IMR-90 (cell line): ENCODE data around the gene ATP10A. TPM values are rescaled to one million over a fixed set of nuclear protein-coding genes. Genes with fewer than 3 reads are reported as not detected.

Experiments used
- ATAC-seq: fragments of 200-7000 bp; cut with Tn5 transposase; 2 replicates; pipeline ENCODE4 v1.9.1; 2020; ENCODE audit warnings: low read depth, mild to moderate bottlenecking, moderate library complexity
- BruUV-seq: library from RNA; stranded (reverse); fragments of 400-500 nt; replicated peaks from 2 replicates; lab custom pipeline; 2021; lab: Mats Ljungman, UMichigan
- CTCF ChIA-PET: fragments of 300-600 bp; formaldehyde crosslinking; extraction: SDS; loops from one replicate; lab custom pipeline; 2021; ENCODE audit warnings: antibody characterized with exemption; lab: Yijun Ruan, JAX
- POLR2A ChIA-PET: fragments of 300-600 bp; sonication (Branson Sonifier 250); formaldehyde crosslinking; loops from one replicate; lab custom pipeline; 2022; ENCODE audit warnings: antibody characterized with exemption; ENCODE audit not compliant: unreplicated experiment; lab: Charles Lee
- DNase-seq: peaks from one replicate; pipeline ENCODE4 v3.0.0; 2013
- H2AFZ ChIP-seq: replicated peaks from 2 replicates; pipeline ENCODE3; 2013; ENCODE audit warnings: low read length, mild to moderate bottlenecking; ENCODE audit not compliant: poor library complexity
- H2AK5ac ChIP-seq: 2 replicates; pipeline ENCODE4 v1.6.1; 2013; ENCODE audit warnings: low read depth, low read length, inconsistent platforms
- H2AK9ac ChIP-seq: replicated peaks from 2 replicates; pipeline ENCODE3; 2013; ENCODE audit warnings: mild to moderate bottlenecking, low read depth, low read length, moderate library complexity; ENCODE audit not compliant: poor library complexity
- H2BK120ac ChIP-seq: 2 replicates; pipeline ENCODE4 v1.6.1; 2013; ENCODE audit warnings: low read depth, low read length, inconsistent platforms
- H2BK15ac ChIP-seq: 3 replicates; pipeline ENCODE4 v1.6.1; 2013; ENCODE audit warnings: low read depth, low read length, inconsistent platforms
- H2BK20ac ChIP-seq: 2 replicates; pipeline ENCODE4 v1.6.1; 2013; ENCODE audit warnings: low read depth, mild to moderate bottlenecking, inconsistent platforms, low read length, moderate library complexity
- H2BK5ac ChIP-seq: 2 replicates; pipeline ENCODE4 v1.6.1; 2013; ENCODE audit warnings: mild to moderate bottlenecking, low read depth, low read length, inconsistent platforms; ENCODE audit not compliant: poor library complexity, severe bottlenecking
- H3K14ac ChIP-seq: replicated peaks from 2 replicates; pipeline ENCODE4 v1.6.1; 2013; ENCODE audit warnings: low read depth, low read length, inconsistent platforms
- H3K18ac ChIP-seq: 2 replicates; pipeline ENCODE4 v1.6.1; 2013; ENCODE audit warnings: low read depth, low read length, control low read depth
- H3K23ac ChIP-seq: 2 replicates; pipeline ENCODE4 v1.6.1; 2013; ENCODE audit warnings: low read depth, low read length, inconsistent platforms
- H3K27ac ChIP-seq: 2 replicates; pipeline ENCODE4 v1.5.1; 2013; ENCODE audit warnings: mild to moderate bottlenecking, control low read depth, low read length; ENCODE audit not compliant: insufficient read depth
- H3K27me3 ChIP-seq: 2 replicates; pipeline ENCODE4 v1.6.1; 2013; ENCODE audit warnings: low read length; ENCODE audit not compliant: control insufficient read depth, insufficient read depth
- H3K36me3 ChIP-seq: 2 replicates; pipeline ENCODE4 v1.6.1; 2013; ENCODE audit warnings: low read length, mixed read lengths; ENCODE audit not compliant: control insufficient read depth, insufficient read depth
- H3K4ac ChIP-seq: 2 replicates; pipeline ENCODE4 v1.6.1; 2013; ENCODE audit warnings: low read depth, low read length, inconsistent platforms
- H3K4me1 ChIP-seq: 2 replicates; pipeline ENCODE4 v1.6.1; 2013; ENCODE audit warnings: low read length, mixed read lengths; ENCODE audit not compliant: control insufficient read depth, insufficient read depth
- H3K4me2 ChIP-seq: 2 replicates; pipeline ENCODE4 v1.6.1; 2013; ENCODE audit warnings: low read depth, mild to moderate bottlenecking, control low read depth, low read length, moderate library complexity
- H3K4me3 ChIP-seq: 2 replicates; pipeline ENCODE4 v1.5.1; 2013; ENCODE audit warnings: low read depth, mild to moderate bottlenecking, control low read depth, low read length, moderate library complexity; ENCODE audit not compliant: insufficient read depth
- H3K56ac ChIP-seq: 2 replicates; pipeline ENCODE4 v1.6.1; 2013; ENCODE audit warnings: low read length, inconsistent platforms; ENCODE audit not compliant: insufficient read depth; ENCODE audit errors: extremely low read depth
- H3K79me1 ChIP-seq, 2 experiments: 2 replicates each; pipeline ENCODE4 v1.6.1; 2013; ENCODE audit warnings: low read length in 2 of 2, inconsistent platforms in 1 of 2, low read depth in 1 of 2
- H3K9ac ChIP-seq: 2 replicates; pipeline ENCODE4 v1.6.1; 2013; ENCODE audit warnings: low read depth, low read length, control low read depth
- H3K9me1 ChIP-seq: 2 replicates; pipeline ENCODE4 v1.6.1; 2013; ENCODE audit warnings: low read length, inconsistent platforms; ENCODE audit not compliant: insufficient read depth
- H3K9me3 ChIP-seq: 2 replicates; pipeline ENCODE4 v1.6.1; 2013; ENCODE audit warnings: low read length; ENCODE audit not compliant: control insufficient read depth, insufficient read depth
- H4K20me1 ChIP-seq: 2 replicates; pipeline ENCODE4 v1.6.1; 2013; ENCODE audit warnings: low read length, inconsistent platforms; ENCODE audit not compliant: insufficient read depth
- H4K5ac ChIP-seq: 2 replicates; pipeline ENCODE4 v1.6.1; 2013; ENCODE audit warnings: mild to moderate bottlenecking, low read depth, low read length, control low read depth
- H4K8ac ChIP-seq, 2 experiments: 2 replicates each; pipeline ENCODE4 v1.6.1; 2013; ENCODE audit warnings: low read depth in 2 of 2, low read length in 2 of 2, control low read depth in 1 of 2, inconsistent platforms in 1 of 2
- H4K91ac ChIP-seq: 2 replicates; pipeline ENCODE4 v1.6.1; 2013; ENCODE audit warnings: low read depth, low read length, inconsistent platforms; ENCODE audit not compliant: insufficient read depth
- BHLHE40 ChIP-seq: fragments of 150-350 bp; IDR thresholded peaks from 2 replicates; pipeline ENCODE4 v1.6.1; 2016; ENCODE audit warnings: mild to moderate bottlenecking, low read depth, low read length
- CEBPB ChIP-seq: IDR thresholded peaks from 2 replicates; pipeline ENCODE4 v1.6.1; 2012; ENCODE audit warnings: low read depth, low read length, improper control_type of control experiment
- RCOR1 ChIP-seq: IDR thresholded peaks from 2 replicates; pipeline ENCODE4 v1.6.1; 2012; ENCODE audit warnings: mild to moderate bottlenecking, low read length, improper control_type of control experiment; ENCODE audit not compliant: insufficient replicate concordance
- SMC3 ChIP-seq: fragments of 150-350 bp; IDR thresholded peaks from 2 replicates; pipeline ENCODE4 v1.6.1; 2016; ENCODE audit warnings: low read depth, mild to moderate bottlenecking, antibody characterized with exemption, low read length, moderate library complexity
- WGBS, 2 experiments: methylation state at CpG; one replicate each; pipeline versions ENCODE4 v1.1.5 to v1.1.7; 2013; ENCODE audit warnings: missing lambda C conversion rate in 2 of 2; ENCODE audit not compliant: insufficient read length in 1 of 2; ENCODE audit errors: extremely low coverage in 2 of 2; 5-methylcytosine and 5-hydroxymethylcytosine counted together
- dilution Hi-C: fragments of 300-500 bp; cut with HindIII; formaldehyde crosslinking; loops from one replicate; pipeline ENCODE4 v1.14.3; 2018; ENCODE audit warnings: low sequenced_read_pairs; ENCODE audit not compliant: unreplicated experiment
- in situ Hi-C: fragments of 300-500 bp; cut with MboI; formaldehyde crosslinking; loops from 3 replicates; pipeline ENCODE4 v1.14.3; 2019; ENCODE audit warnings: low sequenced_read_pairs, inconsistent platforms, mixed read lengths
- intact Hi-C: fragments of 100-400 bp; cut with micrococcal nuclease; formaldehyde crosslinking; loops from 2 replicates; pipeline ENCODE4 v1.10.0; 2022
- polyA plus RNA-seq, 3 experiments: library from polyadenylated mRNA; depleted of rRNA; stranded (reverse); fragments of >200 nt; gene quantifications; 2 replicates each; pipeline ENCODE4 v1.2.3, GENCODE V29; 2012; ENCODE audit warnings: low replicate concordance in 1 of 3
- total RNA-seq: library from RNA; depleted of rRNA; stranded (reverse); fragments of >200 nt; gene quantifications from 2 replicates; pipeline ENCODE4 v1.2.3, GENCODE V29; 2012

Gene ATP10A
- total and polyA plus RNA-seq, 2 of the 4 experiments (the other 2 are of a cell fraction) = 13.8 to 16.0 TPM

- Histone ChIP-seq H3K27me3 (no peaks in the 10 kb centered on the region), H3K4me1 (peaks cover 2% of the 10 kb centered on the region; the same call in 1 of the 2 replicates), H4K5ac (no peak overlapping the region), H3K9me1 (peaks cover 5% of the 10 kb centered on the region; the same call in 1 of the 2 replicates), H3K4ac (no peak overlapping the region), H4K8ac (no peak overlapping the region), H3K36me3 (peaks cover 12% of the 10 kb centered on the region; the same call in 1 of the 2 replicates), H3K56ac (no peak overlapping the region), H3K79me1 (no peaks in the 10 kb centered on the region), H3K4me3 (no peak overlapping the region), H2AFZ (no peak overlapping the region), H3K18ac (no peak overlapping the region), H2AK5ac (no peak overlapping the region), H2BK15ac (no peak overlapping the region), H3K4me2 (no peak overlapping the region), H3K9ac (no peak overlapping the region), H2BK20ac (no peak overlapping the region), H3K14ac (no peak overlapping the region), H3K9me3 (no peaks in the 10 kb centered on the region), H2AK9ac (no peak overlapping the region), H3K27ac (no peak overlapping the region), H4K20me1 (no peaks in the 10 kb centered on the region), H2BK5ac (no peak overlapping the region), H3K23ac (no peak overlapping the region), H4K91ac (no peak overlapping the region), H2BK120ac (no peak overlapping the region)
- dilution Hi-C loops (no loop called here), intact Hi-C loops (no loop called here), in situ Hi-C loops (no loop called here)
- ATAC-seq (no peak), DNase-seq (no peak)
- CTCF ChIA-PET = no interaction called here
- POLR2A ChIA-PET = no interaction called here
- no TSS peak for BruUV-seq
- WGBS, 2 experiments = 96% methylated on average over 3 of the region's 8 CpGs; no CpG with 5 or more reads in 1 of the 2 experiments
- TF ChIP-seq CEBPB (no peak), BHLHE40 (no peak), SMC3 (no peak), RCOR1 (no peak)
Measured at GRCh38 chr15:25675396-25675795, 187.7 kb downstream of the ATP10A start.
